HG03439 (cell line): ENCODE results near the gene DCUN1D2.

Experiments
- ATAC-seq: cut with Tn5 transposase; IDR thresholded peaks from one replicate; pipeline ENCODE4 v1.9.1; 2021; ENCODE audit warnings: mild to moderate bottlenecking, moderate library complexity; ENCODE audit not compliant: unreplicated experiment

Gene DCUN1D2

DNA sequence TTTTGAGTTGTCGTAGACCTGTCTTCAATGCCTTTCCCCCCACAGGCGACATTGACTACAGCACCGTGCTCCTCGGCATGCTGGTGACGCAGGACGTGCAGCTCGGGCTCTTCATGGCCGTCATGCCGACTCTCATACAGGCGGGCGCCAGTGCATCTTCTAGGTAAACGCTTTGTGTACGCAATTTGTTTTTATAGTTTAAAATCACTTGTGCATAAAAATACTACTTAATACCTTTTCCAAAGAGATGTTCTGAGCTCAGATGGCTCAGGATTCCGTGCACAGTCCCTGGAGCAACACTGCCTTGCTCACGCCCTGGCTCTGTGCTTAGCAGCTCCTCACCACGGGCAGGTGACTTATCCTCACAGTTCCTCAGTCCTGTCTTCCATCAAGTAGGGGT, 30.1 kb upstream of the DCUN1D2 start:
- no peak for ATAC-seq

GRCh38 chr13:113519556-113519955, 29.0 kb upstream of the DCUN1D2 start:
- ATAC-seq, result no peak

DNA sequence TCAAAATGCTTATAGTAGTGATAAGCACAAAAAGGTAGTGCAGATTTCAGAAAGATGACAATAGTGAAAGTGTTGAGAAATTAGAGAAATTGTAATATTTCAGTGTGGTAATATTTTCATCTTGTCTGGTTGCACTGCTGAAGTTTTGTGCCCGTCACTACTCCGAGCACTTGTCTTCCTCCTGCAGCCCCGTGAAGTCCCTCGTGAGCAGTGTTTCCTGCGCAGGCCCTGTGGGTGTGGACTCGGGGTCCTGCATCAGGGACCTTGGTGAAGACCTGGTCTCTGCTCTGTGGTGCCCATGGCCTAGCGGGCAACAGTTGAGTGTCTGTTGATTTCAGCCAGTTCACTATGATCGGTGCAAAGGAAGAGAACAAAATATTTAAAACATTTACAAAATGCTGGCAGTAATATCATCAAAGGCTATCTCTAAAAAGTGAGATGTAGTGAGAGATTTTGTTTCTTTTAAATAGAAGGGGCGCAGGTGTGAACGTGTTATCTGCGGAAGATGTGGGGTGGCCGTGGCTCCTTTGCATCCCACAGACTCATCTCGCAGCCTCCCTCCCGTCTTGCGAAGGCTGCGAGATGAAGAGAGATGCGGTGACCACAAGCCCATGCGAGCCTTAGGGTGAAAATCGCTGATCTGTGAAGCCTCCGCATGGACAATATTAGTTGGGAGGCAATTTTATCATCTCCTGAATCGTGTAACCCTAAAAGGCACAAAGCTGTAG, 27.7 kb upstream of the DCUN1D2 start:
- ATAC-seq, result no peak

GRCh38 chr13:113514847-113515246, 24.3 kb upstream of the DCUN1D2 start:
- no peak for ATAC-seq

DNA sequence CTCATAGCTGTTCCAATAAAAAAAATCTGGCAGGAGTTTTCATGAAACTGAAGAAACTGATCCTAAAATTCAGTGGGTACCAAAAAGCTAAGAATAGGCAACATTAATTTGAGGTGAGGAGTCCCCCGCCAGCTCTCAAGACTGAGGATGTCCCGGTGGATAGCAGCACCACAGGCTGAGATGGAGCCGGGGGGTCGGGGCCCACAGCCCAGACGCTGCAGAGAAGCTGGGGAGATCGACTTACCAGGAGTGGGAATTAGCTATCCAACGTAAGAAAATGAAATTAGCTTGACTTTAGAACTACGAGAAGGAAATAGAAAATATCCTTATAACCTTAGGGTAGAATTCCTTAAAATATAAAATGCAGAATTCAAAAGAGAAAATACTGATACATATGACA, 23.2 kb upstream of the DCUN1D2 start:
- ATAC-seq, result no peak

GRCh38 chr13:113511361-113511760, 20.9 kb upstream of the DCUN1D2 start:
- ATAC-seq, result no peak

DNA sequence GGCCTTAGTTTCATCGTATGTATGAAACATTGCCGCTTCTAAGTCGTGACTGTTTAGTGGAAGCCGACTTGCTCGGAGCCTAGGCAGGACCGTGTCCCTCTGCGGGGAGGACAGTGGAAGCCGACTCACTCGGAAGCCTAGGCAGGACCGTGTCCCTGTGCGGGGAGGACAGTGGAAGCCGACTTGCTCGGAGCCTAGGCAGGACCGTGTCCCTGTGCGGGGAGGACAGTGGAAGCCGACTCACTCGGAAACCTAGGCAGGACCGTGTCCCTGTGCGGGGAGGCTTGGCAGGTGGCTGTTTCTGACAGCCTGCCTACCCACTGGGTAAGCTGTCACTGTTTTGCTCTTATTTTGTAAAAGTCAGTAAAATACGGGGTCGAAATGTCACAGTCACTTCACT, 20.4 kb upstream of the DCUN1D2 start:
- ATAC-seq, result no peak

DNA sequence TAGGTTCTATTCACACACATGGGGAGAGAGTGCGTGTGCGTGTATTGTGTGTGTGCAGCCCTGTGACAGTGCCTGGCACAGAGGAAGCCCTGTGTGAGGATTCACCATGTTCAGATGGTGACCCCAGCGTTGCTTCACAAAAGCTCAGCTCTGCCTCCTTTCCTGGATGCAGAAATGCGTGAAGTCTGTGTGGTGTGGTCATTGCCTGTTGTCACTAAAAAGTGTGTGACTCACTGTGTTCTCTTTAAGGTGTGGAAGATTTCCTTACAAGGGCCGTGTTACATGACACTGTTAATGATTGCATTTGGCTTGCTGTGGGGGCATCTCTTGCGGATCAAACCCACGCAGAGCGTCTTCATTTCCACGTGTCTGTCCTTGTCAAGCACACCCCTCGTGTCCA, 19.5 kb upstream of the DCUN1D2 start:
- ATAC-seq, result no peak

- no peak for ATAC-seq
These were observed 18.2 kb upstream of the DCUN1D2 start for GRCh38 chr13:113508521-113509254.

GRCh38 chr13:113507505-113508345, 17.2 kb upstream of the DCUN1D2 start:
- no peak for ATAC-seq

GRCh38 chr13:113506871-113507388, 16.4 kb upstream of the DCUN1D2 start:
- no peak for ATAC-seq

- no peak for ATAC-seq
These were observed 15.6 kb upstream of the DCUN1D2 start for GRCh38 chr13:113506025-113506685.

DNA sequence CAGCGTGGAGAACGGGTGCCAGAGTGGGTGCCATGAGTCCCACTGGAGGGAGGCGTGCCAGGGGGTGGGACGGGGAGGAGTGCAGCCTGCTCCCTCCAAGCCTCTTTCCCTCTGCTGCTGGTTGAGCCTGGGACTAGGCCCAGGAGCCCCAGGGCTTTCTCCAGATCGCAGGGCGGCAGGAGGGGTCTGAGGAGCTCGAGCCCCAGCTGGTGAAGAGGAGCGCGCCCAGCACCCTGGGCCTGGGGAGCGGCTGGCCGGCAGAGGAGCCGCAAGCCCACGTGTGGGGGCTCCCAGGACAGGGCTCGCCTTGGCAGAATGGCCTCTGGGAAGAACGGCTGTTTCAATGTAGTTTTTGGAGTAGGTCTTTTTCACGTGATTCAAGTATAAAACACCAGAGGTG, 12.2 kb upstream of the DCUN1D2 start:
- no peak for ATAC-seq

DNA sequence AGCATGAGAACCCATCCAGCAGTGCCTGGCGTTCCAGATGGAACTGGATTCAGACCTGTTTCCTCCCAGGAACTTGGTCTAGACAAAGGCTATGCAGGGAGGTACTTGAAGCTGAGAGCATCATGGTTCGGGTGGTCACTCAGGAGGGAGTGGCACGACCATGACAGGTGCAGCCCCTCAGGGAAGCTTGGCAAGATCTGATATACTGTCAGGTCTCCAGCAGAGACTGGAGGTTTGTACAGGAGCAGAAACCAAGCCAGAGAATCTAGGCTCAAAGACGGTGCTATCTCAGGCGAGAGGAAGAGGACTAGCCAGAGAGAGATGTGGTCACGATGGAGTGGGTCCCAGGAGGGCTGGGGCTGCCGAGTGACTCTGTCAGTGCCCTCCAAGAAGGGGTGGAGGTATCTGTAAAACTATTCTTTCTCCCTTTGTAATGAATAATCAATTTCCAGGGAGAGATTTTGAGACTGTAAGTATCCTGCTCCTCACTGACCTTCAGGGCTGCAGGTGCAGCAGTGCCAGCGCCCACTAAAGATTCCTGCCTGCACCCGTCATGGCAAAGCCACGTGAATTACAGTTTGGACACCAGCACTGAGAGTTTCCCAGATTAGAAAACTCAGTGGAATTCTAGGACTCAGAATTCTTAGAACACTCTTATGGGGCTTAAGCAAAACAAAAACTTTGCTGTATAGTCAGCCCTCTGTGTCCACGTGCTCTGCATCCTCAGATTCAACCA, 10.2 kb upstream of the DCUN1D2 start:
- no peak for ATAC-seq

- no peak for ATAC-seq
These were observed 9.4 kb upstream of the DCUN1D2 start for GRCh38 chr13:113499936-113500335.

GRCh38 chr13:113498905-113499304, 8.4 kb upstream of the DCUN1D2 start:
- no peak for ATAC-seq

GRCh38 chr13:113497217-113497616, 6.7 kb upstream of the DCUN1D2 start:
- no peak for ATAC-seq

- no peak for ATAC-seq
These were observed 5.1 kb upstream of the DCUN1D2 start for GRCh38 chr13:113495494-113496210.

GRCh38 chr13:113493315-113493951, 2.9 kb upstream of the DCUN1D2 start:
- ATAC-seq, result peak; percentile 27
